Dedifferentiated amniotic fluid mesenchymal stem cell (primary cell): ENCODE results near the gene CEP128.

Experiments
- DNase-seq: peaks from one replicate; pipeline ENCODE4 v3.0.0-alpha.2; 2016; ENCODE audit errors: extremely low spot score

Gene CEP128

DNA sequence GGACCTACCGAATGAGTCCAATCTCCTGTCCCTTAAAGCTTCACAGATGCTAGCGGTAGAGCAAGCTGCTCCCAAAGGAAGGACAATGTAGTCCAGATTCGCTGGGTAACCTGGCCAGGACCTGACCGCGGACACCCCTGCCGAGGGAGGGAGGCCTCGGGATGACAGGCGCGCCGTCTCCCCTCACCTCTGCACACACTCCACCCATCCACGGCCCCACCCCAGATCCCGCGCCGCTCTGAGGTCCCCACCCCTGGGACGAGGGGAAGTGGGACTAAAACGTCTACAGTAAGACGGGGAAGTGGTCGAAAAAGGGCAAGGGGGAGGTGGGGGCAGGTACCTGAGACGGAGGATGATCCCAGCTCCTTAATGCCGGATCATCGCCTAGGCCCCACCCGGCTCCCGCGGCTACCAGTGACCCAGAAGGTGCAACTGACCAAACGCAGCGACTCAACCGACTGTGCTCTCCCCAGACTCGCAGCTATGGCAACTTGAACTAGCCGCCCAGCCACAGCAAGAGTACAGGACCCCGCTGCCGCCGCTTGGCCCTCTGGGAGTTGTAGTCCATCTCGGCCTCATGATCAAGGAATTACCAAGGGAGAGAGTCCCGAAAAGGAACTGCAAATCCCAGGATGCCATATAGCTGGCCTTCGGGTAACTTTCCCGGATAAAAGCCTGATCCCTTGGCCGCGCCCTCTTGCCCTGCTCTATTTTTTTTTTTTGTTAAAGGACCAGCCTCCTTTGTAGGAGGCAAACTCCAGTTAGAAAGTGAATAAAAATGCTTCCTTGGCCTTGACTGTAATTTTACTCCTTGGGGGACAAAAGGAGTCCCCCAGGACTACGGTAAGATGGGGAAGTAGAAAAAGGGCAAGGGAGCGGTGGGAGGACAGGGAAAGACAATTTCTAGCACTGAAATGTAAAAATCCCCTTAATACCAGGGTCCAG, at the start of gene CEP128:
TSS of gene CEP128 (minus strand) at position 498 of the 945 bp plus-strand sequence.
- DNase-seq: peak; percentile 98

DNA sequence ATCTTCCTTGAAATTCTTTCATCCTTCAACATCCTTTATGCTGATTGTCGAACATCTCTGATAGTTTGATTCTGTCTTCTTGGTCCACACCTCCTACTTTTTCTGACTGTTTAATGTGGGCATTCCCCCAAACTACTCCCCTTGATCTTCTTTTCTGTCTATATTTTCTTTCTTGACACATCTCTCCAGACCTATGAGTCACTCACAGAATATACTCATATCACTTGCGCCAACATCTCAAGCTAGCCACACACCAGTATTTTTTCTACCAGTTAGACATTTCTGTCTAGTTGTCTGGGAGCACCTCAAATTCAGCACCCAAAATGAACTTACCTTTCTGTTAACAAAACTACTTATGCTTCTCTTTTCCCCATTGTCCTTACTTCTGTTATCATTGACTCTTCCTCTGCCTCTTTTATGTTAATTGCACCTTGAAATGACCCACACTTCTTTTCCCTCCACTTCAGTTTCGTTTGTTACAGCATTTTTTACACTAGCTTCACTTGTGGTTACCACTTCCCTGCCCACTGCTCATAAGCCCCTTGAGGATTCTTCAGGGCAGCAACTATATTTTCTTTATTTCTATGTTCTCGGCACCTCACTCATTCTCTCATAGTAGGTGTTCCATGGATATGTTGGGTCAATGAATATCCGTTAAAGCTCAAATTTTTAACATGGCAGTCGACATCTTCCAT, 47.3 kb upstream of the CEP128 start:
- no peak for DNase-seq

DNA sequence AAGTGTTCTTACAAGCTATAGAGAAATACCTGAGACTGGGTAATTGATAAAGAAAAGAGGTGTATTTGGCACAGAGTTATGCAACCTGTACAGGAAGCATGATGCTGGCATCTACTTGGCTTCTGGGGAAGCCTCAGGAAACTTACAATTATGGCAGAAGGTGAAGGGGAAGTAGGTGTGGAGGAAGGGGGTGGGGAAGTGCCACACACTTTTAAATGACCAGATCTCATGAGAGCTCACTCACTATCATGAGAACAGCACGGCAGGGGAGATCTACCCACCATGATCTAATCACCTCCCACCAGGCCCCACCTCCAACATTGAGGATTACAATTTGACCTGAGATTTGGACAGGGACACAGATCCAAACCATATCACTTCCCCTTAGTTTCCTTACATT, 46.7 kb upstream of the CEP128 start:
- DNase-seq: no peak

DNA sequence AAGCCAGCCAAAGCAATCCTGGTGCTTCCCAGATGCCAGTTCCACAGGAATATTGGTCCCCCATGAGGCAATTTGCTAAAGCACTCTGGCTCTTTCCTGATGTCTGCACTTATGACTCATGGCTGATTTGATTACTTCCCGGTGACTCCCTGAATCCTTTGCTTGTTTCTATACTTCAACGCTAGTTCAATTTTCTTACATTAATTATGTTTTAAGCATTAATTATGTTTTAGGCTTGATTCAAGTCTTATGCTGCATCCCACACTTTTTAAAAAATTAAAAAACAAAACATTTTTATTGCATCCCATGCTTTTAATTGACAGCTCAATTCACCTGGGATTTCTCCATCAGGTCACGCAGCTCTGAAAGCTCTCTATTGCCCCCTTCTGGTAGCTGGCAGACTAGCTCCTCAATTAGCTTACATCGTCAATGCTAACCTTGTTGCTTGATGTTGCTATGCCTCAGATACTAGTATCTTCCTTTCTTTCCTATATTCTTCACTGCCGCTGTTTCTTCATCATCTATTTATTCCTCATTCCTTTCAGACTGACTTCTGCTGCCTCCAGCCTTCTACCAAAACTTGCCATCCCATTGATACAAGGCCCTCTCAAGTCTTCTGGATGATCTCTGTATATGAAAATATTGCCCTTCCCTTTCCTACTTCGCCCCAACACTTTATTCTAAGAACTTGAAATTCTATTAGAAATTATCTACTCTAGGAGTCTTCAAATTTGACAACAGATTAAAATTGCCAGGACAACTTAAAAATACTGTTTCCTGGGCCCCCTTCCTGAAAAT, 45.9 kb upstream of the CEP128 start:
- peak; percentile 36 for DNase-seq

DNA sequence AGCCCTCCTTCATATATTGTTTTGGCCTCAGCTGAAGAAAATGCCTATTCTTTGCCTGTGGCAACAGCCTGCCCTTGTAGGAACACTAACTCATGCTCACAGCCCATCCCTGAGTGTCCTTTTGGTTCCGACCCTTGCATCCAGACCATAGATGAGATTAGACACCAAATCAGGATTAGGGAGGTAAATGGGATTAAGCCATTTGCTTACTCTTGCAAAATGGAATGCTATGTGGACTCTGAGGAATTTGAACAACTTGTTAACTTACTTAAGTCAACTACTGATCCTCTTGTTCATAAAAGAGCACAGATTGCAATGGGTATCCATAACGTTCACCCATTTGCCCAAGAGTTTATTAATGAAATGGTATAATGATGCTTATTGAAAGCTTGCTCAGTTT, 41.2 kb upstream of the CEP128 start:
- no peak for DNase-seq

DNA sequence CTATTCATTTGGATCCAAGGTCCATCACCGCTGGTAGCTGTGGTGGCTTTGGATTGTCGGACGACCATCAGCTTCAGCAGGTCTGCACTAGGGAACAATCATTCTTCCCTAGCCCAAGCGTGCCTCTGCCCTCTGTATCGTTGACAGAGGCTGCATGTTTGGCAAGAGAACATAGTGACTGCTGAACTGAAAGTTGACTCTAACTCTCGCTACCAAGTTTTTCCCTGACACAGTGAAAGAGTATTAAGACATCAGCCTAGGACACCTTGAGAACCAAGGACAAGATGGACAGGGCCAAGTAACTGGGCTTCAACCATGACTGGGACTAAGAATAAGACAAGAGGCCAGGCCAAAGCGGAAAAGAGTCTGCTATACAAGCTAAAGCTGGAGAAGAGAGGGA, 40.1 kb upstream of the CEP128 start:
- no peak for DNase-seq

DNA sequence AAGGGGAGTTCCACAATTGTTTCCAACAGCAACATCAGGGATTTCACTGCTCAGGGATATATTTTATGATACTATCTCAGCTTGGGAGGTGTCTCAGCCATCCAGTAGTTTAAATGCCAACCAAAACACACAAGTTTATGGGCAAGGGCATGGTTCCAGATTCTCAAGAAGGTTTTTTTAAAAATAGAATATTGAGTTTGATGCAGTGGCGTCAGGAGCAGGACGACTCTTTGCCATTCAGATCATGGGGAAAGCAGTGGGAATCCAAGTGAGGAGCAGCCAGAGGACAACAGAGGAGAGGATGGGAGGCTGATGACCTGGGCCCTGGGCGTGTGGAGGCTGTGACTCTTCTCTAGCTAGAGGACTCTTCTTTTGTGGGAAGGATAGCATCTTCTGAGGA, 39.6 kb upstream of the CEP128 start:
- no peak for DNase-seq

DNA sequence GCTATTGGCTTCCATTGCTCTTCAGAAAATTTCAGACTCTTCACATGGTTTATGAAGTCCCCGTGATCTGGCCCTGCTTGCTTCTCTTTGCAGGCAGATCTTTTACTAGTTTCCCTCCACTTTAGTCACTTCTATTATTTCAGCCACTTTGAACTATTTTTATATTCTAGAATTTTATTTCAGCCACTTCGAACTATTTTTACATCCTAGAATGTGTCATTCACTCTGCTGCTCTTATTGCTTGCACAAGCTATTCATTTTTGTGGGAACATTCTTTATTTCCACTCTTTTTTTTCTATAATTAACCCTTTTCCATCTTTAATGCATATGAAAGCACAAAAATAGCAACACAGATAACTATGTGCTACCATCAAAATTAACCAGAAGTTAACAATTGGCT, 38.4 kb upstream of the CEP128 start:
- no peak for DNase-seq

DNA sequence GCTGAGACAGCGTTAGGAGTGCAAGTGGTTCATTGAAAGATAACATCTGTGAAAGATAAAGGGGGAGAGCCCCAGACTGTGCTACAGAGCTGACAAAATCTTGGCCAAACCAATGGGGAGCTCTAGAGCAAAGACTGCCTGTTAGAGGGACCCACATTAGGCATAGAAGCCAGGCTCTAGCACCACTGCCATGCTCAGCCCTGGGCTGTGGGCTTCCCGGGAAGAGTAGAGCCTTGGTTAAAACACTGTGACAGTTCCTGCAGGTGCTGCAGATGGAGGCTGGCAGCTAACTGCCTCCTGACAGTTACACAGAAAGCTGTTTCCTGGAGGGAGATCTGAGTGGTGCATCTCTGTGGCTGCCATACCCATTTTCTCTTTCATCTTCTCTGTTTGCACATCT, 36.9 kb upstream of the CEP128 start:
- no peak for DNase-seq

DNA sequence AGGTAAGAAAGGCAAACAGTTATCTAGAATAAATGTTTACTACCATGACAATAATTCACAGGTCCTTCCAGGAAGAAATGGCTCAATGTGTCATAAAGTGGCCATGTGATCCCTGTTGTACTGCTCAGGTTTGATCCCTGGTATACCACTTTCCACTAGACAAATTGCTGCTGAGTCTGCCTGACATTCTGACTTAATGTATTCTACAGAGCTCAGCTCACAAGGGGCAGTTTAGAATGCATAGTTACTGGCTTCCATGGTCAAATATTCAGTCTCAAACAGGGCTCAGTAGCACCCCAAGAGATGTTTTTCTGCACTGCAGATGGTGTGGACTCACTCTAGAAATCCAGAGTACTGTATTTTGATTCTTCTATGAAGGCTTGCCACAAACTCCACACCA, 35.7 kb upstream of the CEP128 start:
- no peak for DNase-seq

DNA sequence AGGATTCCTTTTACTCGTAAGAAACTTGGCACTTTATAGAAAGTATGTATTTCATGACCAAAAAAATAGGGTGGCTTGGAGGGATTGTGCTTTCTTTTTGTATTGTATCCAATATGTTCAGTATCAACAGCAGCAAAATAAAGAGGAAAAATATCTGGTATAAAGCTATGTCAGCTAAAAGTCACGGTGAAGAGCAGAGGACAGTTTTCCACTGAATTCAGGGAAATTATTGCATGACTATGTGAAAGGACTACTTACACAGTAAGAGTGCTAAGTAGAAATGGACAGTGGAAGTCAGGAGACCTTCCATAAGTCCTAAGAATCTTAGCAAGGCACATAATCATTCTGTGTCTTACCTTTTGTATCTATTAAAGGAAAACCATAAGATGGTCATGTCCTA, 33.1 kb upstream of the CEP128 start:
- no peak for DNase-seq

DNA sequence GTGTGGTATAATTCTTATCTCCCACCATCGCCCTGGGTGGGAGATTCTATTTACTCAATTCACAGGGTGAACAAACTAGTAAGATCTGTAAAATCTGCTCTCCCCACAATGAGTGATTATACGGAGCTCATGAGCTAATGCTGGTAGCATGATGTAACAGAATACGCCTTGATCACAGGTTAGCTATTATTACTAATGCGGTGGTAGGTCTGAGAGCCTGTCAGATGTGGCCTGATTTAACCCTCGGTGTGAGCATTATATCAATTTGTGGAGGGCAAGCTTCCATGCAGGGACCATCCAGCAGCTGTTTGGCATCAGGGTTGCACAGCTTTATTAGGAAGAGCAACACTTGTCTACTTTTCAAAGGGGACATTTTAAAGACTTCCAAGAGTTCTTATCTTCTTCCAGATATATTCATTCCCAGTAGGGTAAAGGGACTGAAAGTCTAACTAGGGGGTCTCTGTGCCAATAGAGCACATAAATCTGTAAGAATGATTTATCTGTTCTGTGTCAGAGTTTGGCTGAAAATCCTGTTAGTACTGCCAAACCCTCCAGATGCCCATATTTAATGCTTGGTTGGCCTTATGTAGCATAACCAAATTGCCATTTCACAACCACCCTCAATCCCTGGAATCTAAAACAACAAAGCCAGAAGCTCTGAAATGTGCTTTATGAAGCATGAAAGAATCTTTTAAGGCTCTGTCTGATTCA, 32.5 kb upstream of the CEP128 start:
- no peak for DNase-seq

DNA sequence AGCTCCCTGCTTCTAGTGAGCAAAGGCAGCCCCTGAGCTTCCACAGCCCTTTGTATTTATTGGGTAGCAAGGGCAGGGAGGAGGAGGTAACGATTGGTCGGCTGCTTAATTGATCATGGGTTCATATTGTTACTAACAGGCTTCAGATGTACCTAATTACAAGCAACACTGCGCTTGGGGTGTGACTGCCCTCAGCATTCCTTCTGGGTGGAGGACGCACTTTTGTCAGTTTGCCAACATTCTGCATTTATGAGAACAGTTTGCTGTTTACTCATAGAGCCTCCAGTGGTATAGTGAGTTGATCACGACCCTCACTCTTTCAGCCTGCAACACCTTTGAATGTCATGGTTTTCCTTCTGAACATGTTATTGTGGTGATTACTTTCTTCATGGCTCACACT, 23.5 kb upstream of the CEP128 start:
- DNase-seq: no peak

DNA sequence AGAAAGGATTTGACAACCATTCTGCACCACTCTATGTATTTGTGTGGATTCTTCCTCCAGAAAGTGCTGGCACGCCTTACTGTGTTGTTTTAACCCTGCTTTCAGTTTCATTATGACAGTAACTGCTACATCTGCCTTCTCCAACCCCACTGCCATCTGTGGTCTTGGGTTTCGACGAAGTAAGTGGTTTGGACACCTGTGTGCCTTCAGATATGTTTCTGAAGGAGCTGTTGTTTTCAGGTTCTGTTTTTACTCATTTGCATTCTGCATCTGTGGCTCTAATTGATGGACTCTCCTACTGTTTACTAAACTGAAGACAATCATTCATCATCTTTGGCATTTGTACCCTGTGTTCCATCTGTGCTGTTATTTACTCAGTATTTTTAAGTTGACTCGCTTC, 18.0 kb upstream of the CEP128 start:
- no peak for DNase-seq

DNA sequence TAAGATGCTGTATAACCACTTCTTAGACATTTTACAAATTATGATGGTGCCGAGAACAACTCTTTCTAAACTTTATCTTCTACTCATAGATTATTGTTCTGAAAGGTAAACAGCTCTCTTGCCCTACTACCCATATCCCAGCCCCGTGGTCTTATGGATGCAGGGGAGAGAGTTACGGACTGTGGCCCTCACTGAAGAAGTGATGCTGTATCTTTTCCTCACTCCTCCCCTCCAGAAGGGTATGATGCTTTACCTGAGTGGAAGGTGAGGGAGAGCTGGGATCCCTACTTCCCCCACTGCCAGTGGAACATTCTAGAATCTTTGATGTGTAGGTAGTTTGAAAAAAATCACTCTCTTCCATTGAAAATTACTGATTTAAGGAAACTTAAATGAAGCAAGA, 17.4 kb upstream of the CEP128 start:
- no peak for DNase-seq

DNA sequence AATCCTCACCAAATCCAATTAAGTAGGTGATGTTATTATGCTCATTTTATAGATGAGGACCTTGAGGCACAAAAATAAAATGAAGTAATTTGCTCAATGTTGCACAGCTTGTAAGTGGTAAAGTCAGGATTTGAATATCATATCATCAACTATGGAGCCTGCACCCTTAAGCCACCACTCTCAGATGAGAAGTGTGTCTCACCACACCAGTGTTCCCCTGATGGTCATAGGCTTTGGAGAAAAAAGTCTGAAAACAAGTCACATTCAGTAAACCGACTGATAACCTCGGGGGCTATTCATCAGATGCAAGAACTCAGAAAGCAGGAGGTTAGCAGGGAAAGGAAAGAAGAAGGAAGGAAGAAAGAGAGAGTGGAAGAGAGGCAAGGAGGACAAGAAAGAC, 16.7 kb upstream of the CEP128 start:
- DNase-seq: no peak

DNA sequence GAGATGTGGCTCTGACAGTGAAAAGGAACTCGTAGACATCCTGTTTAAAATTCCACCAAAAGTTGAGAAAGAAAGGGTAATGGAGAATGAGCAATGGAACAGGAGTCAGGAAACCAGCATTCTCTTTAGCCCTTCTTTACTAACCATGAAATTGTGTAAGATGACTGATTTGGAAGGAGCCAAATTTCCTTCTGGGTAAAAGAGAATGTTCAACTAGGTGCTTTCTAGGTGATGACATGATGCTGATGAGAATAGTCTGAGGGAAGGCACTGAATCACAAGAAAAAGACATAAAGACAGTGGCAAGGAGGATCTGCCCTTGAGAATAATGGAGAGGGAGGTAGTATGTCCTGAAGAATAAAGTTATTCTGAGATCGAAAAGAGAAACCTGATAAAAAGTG, 16.1 kb upstream of the CEP128 start:
- DNase-seq: no peak

DNA sequence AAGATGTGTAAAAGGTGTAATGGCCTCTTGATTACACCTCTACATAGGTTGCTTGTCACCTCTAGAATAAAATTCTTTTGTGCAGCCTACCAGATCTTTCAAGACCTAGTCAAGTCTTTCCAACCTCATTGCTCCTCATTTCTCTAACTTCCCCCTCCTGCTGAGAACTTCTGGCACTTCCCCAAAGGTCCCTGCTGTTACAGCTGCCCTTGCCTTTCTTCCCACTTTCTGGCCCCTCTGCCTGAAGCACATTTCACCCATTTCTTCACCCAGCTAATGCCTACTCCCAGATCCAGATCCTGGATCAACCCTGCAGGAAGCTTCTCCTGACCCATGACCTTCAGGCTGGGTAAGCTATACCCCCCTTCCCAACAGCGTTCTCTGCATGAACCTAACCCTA, 15.4 kb upstream of the CEP128 start:
- no peak for DNase-seq

DNA sequence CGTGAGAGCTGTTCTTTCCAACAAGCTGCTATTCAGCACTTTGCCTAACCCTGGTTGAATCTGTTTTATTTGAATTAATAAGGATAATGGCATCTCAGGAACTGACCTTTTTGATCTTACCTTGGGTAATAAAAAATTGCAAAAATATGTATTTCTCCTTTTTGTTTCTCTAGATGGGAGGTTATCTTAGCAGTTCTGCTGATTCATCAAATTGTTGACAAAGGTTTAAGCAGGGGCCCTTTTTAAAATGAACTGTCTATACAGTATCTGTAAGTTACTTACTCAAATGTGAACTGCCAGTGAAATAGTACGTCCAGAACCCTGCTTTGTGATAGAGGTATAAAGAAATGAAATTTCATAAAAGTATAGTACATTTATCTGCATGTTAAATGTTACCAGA, 14.6 kb upstream of the CEP128 start:
- no peak for DNase-seq

DNA sequence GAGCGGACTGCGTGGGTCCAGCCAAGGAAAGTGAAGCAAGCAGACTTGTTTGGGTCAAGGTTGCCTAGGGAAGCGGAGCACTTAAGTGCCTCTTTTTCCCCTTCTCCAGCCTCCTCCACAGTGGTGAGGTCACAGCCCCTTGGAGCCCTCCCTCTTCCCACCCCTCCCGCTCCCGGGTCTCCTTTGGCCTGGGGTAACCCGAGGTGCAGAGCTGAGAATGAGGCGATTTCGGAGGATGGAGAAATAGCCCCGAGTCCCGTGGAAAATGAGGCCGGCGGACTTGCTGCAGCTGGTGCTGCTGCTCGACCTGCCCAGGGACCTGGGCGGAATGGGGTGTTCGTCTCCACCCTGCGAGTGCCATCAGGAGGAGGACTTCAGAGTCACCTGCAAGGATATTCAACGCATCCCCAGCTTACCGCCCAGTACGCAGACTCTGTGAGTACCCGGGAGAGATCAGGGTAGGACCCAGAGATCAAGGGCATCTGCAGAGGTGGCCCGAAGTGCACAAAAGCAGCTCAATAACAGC, 13.9 kb upstream of the CEP128 start, which contains the start of gene TSHR:
TSS of gene TSHR (plus strand) at position 206 of the 526 bp plus-strand sequence. CDS start at position 266, 60 bp downstream.
- DNase-seq: no peak

DNA sequence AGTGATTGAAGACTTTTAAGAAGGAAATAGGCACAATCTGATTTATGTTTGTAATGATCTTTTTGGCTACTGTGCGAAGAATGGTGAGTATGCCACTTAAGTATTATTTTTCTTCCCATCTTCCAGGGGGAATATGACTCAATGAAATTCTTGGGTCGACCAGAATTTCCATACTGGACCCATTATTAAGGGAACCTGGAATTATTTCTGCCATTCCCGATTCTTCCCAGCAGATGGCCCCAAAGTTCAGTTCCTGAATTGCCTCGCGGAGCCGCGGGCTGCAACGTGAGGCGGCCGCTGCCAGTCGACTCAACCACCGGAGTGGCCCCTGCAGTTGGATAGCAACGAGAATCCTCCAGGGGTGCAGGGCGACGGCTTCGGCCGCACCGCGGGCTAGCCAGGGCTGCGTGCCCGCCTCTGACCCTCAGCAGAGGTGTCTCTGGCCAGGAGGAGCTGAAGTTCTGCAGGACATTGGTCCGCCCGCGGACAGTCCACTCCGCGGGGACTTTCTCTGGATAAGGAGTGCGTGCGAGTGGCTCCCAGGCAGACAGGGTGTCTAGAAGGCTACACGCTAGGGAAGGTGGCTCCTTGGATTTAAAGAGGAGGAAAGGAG, 13.3 kb upstream of the CEP128 start:
- DNase-seq: peak; percentile 88
